ENCODE results near the gene IL17RB.

IL17RB gene

GRCh38 chr3:53846134-53846850 is at the start of gene IL17RB, which contains the start of gene CHDH:
Gene IL17RB (plus strand): TSS chr3:53846568. CDS start chr3:53846589, 21 bp downstream.
Gene CHDH (minus strand): TSS chr3:53846419. CDS start chr3:53824008, 22,411 bp downstream.
- no peak for DNase-seq

- DNase-seq: no peak
Observed at GRCh38 chr3:53798144-53798543, 48.2 kb upstream of the IL17RB start.

- no peak for DNase-seq
Observed at GRCh38 chr3:53799338-53799865, 47.0 kb upstream of the IL17RB start.

GRCh38 chr3:53800041-53800906 is 46.1 kb upstream of the IL17RB start:
- no peak for DNase-seq

GRCh38 chr3:53801319-53801718 is 45.0 kb upstream of the IL17RB start:
- no peak for DNase-seq

DNA sequence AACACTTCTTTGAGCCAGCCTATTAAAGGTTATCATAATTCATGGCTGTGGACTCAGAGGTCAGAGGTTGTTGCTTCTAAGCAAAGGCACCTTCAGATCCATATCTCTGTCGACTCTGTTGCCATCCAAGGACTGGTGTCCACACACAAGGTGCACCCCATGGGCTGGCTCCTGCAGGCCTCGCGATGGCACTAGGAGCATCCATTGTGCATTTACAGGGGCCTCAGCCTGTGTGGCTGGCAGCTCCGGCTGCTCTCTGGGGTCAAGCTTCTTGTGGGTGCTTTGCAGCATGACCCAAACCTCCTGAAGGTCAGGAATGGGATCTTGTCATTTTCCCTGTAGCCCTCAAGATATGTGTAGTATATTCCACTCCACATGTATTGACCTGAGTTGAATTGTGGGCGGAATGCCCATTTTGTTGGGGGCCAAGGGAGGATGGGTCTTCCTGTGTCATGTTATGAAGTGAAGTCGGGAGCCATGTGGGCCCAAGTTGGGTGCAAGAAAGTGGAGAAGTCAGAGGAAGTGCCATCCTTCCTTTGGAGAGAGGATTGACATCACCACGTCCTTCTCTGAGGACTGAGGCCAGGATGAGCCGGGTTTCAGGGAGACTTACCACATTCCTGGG is 44.0 kb upstream of the IL17RB start:
- DNase-seq: no peak

- no peak for DNase-seq
Observed at GRCh38 chr3:53803124-53803815, 43.1 kb upstream of the IL17RB start.

GRCh38 chr3:53803816-53804695 is 42.3 kb upstream of the IL17RB start:
- DNase-seq: no peak

DNA sequence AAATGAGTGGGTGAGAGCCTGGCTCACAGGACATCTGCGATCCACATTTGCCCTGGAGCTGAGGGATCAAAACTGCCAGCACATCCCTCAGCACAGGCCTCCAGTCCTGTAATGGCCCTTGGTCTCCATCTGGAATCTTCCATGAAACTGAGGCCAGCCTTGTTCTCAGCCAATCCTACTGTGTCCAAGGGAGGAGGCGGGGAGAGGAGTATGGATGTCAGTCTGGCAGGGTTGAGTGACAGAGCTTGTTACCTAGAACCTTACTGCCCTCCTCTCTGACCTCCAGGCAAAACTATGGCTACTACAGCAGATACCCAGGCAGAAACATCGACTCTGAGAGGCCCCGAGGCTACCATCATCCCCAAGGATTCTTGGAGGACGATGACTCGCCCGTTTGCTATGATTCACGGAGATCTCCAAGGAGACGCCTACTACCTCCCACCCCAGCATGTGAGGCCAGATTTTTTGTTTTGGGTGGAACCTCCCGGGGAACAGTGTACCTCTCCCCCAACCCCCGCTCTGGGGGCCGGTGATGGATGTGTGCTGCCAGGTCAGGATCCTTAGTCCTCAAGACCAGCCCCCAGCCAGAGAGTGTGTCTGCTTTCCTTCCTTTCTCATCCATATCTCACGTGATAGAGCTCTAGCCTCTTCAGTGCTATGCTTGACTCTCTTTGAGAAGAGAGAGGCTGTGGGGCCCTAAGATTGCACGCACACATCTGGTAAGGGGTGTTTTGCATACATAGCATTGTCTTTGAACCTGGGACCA is 41.5 kb upstream of the IL17RB start:
- DNase-seq: no peak

- no peak for DNase-seq
Observed at GRCh38 chr3:53805463-53806159, 40.8 kb upstream of the IL17RB start.

GRCh38 chr3:53806182-53807116 is 39.9 kb upstream of the IL17RB start:
- DNase-seq: no peak

GRCh38 chr3:53807117-53807810 is 39.1 kb upstream of the IL17RB start:
- no peak for DNase-seq

GRCh38 chr3:53808496-53808895 is 37.9 kb upstream of the IL17RB start:
- no peak for DNase-seq

DNA sequence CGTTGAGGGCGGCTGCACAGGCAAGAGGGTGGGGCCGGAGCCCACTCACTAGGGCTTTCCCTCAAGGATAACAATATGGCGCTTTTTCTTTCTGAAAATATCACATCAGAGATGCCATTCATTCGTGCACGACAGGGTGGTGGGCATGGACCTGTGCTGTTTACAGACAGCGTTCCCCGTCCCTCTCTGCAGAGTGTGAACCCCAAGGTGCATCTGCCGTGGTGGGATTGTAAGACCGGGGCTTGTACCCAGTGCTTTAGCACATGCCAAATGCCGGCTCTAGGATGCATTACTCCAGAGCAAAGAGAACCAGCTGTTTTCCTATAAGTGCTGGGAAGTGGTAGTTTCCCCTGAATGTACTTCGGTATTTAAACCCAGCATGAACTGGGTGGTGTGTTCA is 37.1 kb upstream of the IL17RB start:
- no peak for DNase-seq

- no peak for DNase-seq
Observed at GRCh38 chr3:53809764-53810400, 36.5 kb upstream of the IL17RB start.

DNA sequence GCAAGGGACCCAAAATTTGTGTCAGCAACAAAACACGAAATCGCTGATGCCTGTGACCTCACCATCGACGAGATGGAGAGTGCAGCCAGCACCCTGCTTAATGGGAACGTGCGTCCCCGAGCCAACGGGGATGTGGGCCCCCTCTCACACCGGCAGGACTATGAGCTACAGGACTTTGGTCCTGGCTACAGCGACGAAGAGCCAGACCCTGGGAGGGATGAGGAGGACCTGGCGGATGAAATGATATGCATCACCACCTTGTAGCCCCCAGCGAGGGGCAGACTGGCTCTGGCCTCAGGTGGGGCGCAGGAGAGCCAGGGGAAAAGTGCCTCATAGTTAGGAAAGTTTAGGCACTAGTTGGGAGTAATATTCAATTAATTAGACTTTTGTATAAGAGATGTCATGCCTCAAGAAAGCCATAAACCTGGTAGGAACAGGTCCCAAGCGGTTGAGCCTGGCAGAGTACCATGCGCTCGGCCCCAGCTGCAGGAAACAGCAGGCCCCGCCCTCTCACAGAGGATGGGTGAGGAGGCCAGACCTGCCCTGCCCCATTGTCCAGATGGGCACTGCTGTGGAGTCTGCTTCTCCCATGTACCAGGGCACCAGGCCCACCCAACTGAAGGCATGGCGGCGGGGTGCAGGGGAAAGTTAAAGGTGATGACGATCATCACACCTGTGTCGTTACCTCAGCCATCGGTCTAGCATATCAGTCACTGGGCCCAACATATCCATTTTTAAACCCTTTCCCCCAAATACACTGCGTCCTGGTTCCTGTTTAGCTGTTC is 35.0 kb upstream of the IL17RB start:
- no peak for DNase-seq

- DNase-seq: no peak
Observed at GRCh38 chr3:53812434-53812833, 33.9 kb upstream of the IL17RB start.
